ENCODE data around the gene CALN1.
"Not testable (repeated sequence)": the region's sequence is repeated elsewhere in the genome, so short reads cannot be mapped to it uniquely, and the experiment has no call there.

CALN1 gene

DNA sequence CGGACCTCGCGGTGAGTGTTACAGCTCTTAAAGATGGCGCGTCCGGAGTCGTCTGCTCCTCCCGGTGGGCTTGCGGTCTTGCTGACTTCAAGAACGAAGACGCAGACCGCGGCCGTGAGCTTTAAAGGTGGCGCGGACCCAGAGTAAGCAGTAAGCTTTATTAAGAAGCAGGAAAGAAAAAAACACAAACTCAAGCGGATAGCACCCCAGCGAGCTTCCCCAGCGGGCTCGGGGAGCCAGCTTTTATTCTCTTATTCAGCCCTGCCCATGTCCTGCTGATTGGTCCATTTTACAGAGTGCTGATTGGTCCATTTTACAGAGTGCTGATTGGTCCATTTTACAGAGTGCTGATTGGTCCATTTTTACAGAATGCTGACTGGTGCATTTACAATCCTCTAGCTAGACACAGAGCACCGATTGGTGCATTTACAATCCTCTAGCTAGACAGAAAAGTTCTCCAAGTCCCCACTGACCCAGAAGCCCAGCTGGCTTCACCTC, at the start of gene CALN1:
Gene CALN1, minus strand, starts transcription at position 218 of the 498 bp plus-strand sequence.
- H3K27me3 ChIP-seq, H3K27ac ChIP-seq: not testable (repeated sequence)

DNA sequence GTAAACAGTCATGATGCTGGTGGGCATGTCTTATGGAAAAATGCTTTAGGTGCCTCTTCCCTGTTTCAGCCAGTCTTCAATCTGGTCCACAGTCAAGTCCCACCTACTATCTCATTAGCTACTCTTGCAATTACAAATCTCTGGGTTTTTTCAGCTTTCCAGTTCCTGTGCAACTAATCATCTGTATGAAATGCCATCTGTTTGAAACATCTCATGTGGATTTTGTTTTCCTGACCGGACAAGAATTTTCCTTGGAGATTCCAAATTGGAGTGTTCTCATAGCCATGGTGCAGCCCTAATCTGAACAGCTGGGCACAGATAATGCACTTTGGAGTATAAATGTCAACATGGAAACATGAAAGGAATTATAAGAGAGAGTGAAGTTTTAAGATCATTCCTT, 41.3 kb upstream of the CALN1 start:
- Histone ChIP-seq H3K9ac (no peak overlapping the region), H3K36me3 (no peaks in the 10 kb centered on the region), H3K9me3 (replicated peaks in 1 of 11) (peaks cover 11 to 18% (median 15%) of the 10 kb centered on the region in 11 experiments; a peak in 21 of 22 replicates), H3K27me3 (no peaks in the 10 kb centered on the region), H3K4me3 (no peak overlapping the region), H3K4me2 (no peak overlapping the region), H4K20me1 (no peaks in the 10 kb centered on the region), H3K4me1 (no peaks in the 10 kb centered on the region), H3K27ac (no peak overlapping the region)
- no peak for TF ChIP-seq Cebpa-rat (IDR thresholded peaks at IDR 0.05)

More for the DNA sequence above, at the start of gene CALN1:
- peaks cover 0 to 17% (median 11%) of the 10 kb centered on the region in 11 experiments; a peak in 12 of 22 replicates for H3K9me3 ChIP-seq (replicated peaks in 1 of 11)
- H4K20me1 ChIP-seq, H3K4me2 ChIP-seq, H3K4me3 ChIP-seq, H3K9ac ChIP-seq, H3K4me1 ChIP-seq, H3K36me3 ChIP-seq: not testable (repeated sequence)

DNA sequence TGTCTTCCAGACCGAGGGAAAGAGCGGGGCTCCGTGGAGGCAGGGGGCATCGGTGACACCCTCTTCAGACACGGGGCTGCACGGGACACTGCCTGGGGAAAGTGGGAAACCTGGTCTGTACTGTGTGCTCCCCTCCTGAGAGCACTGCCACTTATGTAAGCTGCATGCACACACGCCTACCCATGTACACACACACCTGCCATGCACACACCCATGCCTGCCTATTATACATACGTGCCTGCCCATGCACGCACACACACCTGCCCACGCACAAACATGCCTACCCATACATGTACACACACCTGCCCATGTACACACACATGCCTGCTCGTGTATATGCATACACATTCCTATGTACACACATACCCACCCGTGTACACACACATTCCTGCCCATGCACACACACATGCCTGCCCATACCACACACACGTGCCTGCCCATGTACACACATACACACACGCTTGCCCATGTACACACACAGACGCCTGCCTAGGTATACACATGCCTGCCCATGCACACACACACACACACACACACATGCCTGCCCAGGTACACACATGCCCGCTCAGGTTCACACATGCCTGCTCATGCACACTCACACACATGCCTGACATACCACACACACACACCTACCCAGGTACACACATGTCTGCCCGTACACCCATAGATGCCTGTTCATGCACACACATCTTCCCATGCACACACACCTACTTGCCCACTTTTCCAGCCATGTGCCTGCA, 35.5 kb upstream of the CALN1 start:
- H3K27me3 ChIP-seq, result no peaks in the 10 kb centered on the region
- no peak overlapping the region for H3K9ac ChIP-seq
- H3K4me2 ChIP-seq, result peak overlapping the region in 9 of 11 experiments; percentile 15 to 63 (median 56); a peak in 15 of 22 replicates
- TF ChIP-seq Cebpa-rat (IDR thresholded peaks at IDR 0.05), result no peak
- no peak overlapping the region for H3K4me3 ChIP-seq
- no peak overlapping the region for H3K27ac ChIP-seq
- H3K4me1 ChIP-seq, result peaks cover 13 to 40% (median 35%) of the 10 kb centered on the region in 10 experiments; a peak in 18 of 20 replicates
- no peaks in the 10 kb centered on the region for H3K36me3 ChIP-seq
- H4K20me1 ChIP-seq, result no peaks in the 10 kb centered on the region
- peaks cover 2 to 7% (median 5%) of the 10 kb centered on the region in 11 experiments; a peak in 20 of 22 replicates for H3K9me3 ChIP-seq (replicated peaks in 1 of 11)

DNA sequence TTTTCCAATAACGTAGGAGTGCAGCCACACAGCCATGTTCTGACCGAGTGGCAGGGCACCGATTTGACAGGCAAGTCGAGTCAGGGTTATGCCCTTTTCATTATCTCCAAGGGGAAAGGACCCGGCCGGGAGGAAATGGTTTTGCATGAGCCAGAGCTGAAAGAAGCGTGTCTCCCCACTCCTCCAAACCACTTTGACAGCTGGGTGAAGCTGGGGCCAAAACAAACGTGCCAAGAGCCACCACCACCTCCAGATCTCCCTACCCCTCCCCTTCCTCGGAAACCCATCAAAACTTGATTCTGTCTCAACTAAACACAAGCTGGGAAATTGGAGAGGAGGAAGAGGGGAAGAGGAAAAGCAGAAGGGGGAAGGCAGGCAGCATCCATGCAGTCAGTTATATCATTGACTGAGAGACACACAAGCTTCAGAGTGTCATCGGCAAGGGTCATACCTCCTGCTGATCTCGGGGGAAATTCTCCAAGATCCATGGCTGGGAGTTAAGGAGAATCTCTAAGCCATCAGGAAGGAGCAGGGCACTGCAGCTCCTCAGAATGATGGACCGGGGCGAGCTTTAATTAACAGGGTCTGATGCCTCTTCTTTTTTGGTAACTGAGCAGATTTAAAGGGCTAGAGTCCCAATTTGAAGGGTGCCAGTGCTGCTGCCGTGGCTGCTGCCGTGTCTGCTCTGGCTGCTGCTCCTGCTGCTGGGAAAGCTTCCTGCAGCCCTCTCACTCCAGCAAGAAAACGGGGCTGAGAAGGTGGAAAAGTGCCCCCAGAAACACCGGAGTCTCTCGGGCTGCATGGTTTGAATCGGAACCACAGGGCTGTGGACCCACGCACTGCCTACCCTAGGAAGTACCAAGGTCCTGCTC, 34.7 kb upstream of the CALN1 start:
- H4K20me1 ChIP-seq, result no peaks in the 10 kb centered on the region
- H3K4me1 ChIP-seq, result peaks cover 14 to 40% (median 35%) of the 10 kb centered on the region in 10 experiments; a peak in 19 of 20 replicates
- H3K4me3 ChIP-seq, result no peak overlapping the region
- no peak overlapping the region for H3K9ac ChIP-seq
- H3K4me2 ChIP-seq, result peak overlapping the region in 9 of 11 experiments; percentile 15 to 63 (median 56); a peak in 17 of 22 replicates
- H3K27me3 ChIP-seq, result no peaks in the 10 kb centered on the region
- TF ChIP-seq Cebpa-rat (IDR thresholded peaks at IDR 0.05), result no peak
- no peaks in the 10 kb centered on the region for H3K36me3 ChIP-seq
- no peaks in the 10 kb centered on the region for H3K9me3 ChIP-seq (replicated peaks in 1 of 11)
- H3K27ac ChIP-seq, result no peak overlapping the region

DNA sequence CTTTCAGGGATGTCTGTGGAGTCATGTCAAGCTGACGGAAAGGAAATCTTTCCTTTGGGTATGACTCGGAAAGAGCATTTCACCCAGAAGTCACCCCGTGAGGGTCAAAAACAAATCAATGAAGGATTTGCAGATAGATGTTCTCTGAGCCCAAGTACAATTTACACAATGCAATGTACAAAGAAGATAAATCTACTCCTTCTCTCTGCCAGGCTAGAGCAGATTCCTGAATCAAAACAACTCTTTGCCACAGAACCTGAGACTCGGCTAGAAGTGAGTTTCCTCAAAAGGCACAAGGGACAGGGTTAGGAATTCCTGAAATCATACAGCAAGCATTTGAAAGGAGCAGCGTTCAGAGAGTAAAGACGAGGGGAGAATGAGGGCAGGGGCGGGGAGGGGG, 34.0 kb upstream of the CALN1 start:
- Histone ChIP-seq H3K27ac (no peak overlapping the region), H3K36me3 (no peaks in the 10 kb centered on the region), H3K4me2 (peak overlapping the region in 8 of 11 experiments; percentile 43 to 63 (median 56); a peak in 14 of 22 replicates)

DNA sequence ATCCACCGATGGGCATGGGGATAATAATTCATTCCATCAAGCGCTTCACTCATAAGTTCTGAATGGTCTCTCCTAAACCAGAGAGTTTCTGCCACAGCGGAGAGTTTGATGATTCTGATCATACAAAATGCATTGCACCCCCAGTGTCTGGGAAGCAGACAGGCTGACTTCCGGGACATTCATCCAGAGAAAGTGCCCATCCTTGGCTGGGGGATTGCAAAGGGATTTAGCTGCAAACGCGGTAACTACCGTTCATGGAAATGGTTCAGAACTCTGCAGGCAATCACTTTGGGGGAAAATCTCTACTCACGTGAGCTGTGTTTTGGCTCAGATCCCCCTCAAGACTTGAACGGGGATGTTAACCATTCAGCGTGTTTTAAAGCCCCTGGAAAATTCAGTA, 33.4 kb upstream of the CALN1 start:
- Histone ChIP-seq H3K4me1 (peaks cover 19 to 40% (median 35%) of the 10 kb centered on the region in 10 experiments; a peak in 19 of 20 replicates), H3K4me3 (no peak overlapping the region), H3K36me3 (no peaks in the 10 kb centered on the region), H3K9me3 (replicated peaks in 1 of 11) (no peaks in the 10 kb centered on the region), H3K9ac (no peak overlapping the region), H3K4me2 (peak overlapping the region in 10 of 11 experiments; percentile 6 to 63 (median 52); a peak in 17 of 22 replicates), H4K20me1 (no peaks in the 10 kb centered on the region), H3K27me3 (no peaks in the 10 kb centered on the region), H3K27ac (no peak overlapping the region)
- no peak for TF ChIP-seq Cebpa-rat (IDR thresholded peaks at IDR 0.05)

More for the DNA sequence above, 34.0 kb upstream of the CALN1 start:
- Histone ChIP-seq H3K27me3 (no peaks in the 10 kb centered on the region), H3K4me1 (peaks cover 19 to 40% (median 35%) of the 10 kb centered on the region in 10 experiments; a peak in 19 of 20 replicates), H3K4me3 (no peak overlapping the region), H4K20me1 (no peaks in the 10 kb centered on the region), H3K9me3 (replicated peaks in 1 of 11) (no peaks in the 10 kb centered on the region), H3K9ac (no peak overlapping the region)
- no peak for TF ChIP-seq Cebpa-rat (IDR thresholded peaks at IDR 0.05)

DNA sequence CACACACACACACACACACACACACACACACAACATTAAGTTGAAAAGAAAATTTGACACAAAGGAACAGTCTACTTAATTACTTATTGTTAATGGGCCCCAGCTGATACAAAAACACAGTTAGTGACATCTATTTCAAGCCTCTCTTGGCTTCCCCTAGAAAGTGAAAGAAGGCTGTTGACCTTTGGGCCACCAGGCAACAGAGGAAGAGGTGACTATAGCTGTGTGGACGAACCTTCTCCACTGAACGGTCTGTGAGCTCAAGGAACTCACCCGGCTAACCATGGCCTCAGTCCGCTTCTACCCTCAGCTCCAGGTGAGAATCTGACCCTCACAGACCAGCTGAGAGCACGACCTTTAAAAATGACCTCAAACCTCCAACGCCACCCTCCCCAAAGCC, 32.9 kb upstream of the CALN1 start:
- H3K4me2 ChIP-seq, result peak overlapping the region; percentile 6 to 63 (median 48); a peak in 18 of 22 replicates
- H3K27me3 ChIP-seq, result no peaks in the 10 kb centered on the region
- H3K27ac ChIP-seq, result no peak overlapping the region

DNA sequence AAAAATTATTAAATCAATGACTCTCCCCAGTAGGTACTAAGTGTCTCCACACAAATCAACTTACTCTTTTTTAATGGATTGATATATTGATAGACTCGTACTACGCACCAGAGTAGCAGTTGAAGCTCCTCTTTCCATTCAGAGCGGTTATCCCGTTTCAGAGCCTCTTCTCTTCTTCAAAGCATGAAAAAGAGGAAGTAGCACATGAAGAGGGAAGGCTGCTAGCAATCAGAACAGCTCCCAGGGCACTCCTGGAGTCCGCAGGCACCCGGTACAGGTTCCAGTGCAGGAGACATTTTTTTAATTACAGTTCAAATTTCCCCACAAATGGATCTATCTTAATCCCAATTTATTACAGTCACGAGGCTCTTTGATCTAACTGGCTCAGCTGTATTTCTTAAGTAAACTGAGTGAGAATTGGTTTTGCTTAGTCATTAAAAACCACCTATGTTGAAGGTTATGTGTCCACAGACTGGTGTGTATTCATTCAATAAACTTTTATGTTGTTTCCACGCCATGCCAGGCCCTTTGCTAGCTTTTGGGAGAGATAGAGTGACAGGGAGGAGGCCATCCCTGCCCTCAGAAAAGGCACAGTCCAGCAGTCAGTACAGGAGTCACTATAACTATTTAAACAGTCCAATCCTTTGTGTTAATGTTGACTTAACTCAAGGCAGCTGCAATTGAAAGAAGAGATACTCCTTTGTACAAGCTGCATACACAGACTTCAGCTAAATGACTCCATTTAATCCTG, 32.1 kb upstream of the CALN1 start:
- Histone ChIP-seq H3K4me1 (peaks cover 19 to 40% (median 35%) of the 10 kb centered on the region in 10 experiments; a peak in 19 of 20 replicates), H3K36me3 (no peaks in the 10 kb centered on the region), H3K4me3 (no peak overlapping the region), H3K9ac (no peak overlapping the region), H3K9me3 (replicated peaks in 1 of 11) (no peaks in the 10 kb centered on the region), H4K20me1 (no peaks in the 10 kb centered on the region), H3K27me3 (no peaks in the 10 kb centered on the region), H3K27ac (no peak overlapping the region; a peak in 1 of 22 replicates), H3K4me2 (peak overlapping the region; percentile 38 to 63 (median 53); a peak in 20 of 22 replicates)
- TF ChIP-seq Cebpa-rat (IDR thresholded peaks at IDR 0.05), result no peak

More for the DNA sequence above, 32.9 kb upstream of the CALN1 start:
- TF ChIP-seq Cebpa-rat (IDR thresholded peaks at IDR 0.05), result no peak
- peaks cover 19 to 40% (median 35%) of the 10 kb centered on the region in 10 experiments; a peak in 19 of 20 replicates for H3K4me1 ChIP-seq
- H3K9me3 ChIP-seq (replicated peaks in 1 of 11), result no peaks in the 10 kb centered on the region
- H4K20me1 ChIP-seq, result no peaks in the 10 kb centered on the region
- no peaks in the 10 kb centered on the region for H3K36me3 ChIP-seq
- no peak overlapping the region for H3K9ac ChIP-seq
- no peak overlapping the region for H3K4me3 ChIP-seq
